Endothelial cell of umbilical vein (primary cell): ENCODE measurements around the gene TRPC4AP. TPM values are rescaled to one million over a fixed set of nuclear protein-coding genes. Genes with fewer than 3 reads are reported as not detected.

Experiments used
- BruUV-seq: library from RNA; stranded (reverse); fragments of 400-500 nt; replicated peaks from 2 replicates; lab custom pipeline; 2021; lab: Mats Ljungman, UMichigan
- CTCF ChIA-PET: fragments of 300-600, 350-600 bp; sonication (Branson Sonifier 250); formaldehyde crosslinking; loops from one replicate; lab custom pipeline; 2021; ENCODE audit warnings: antibody characterized with exemption, inconsistent platforms; lab: Charles Lee
- POLR2A ChIA-PET: fragments of 300-600, 350-600 bp; sonication (Branson Sonifier 250); formaldehyde crosslinking; loops from one replicate; lab custom pipeline; 2021; ENCODE audit warnings: antibody characterized with exemption, inconsistent platforms; lab: Charles Lee
- DNase-seq: peaks from one replicate; pipeline ENCODE4 v3.0.0-alpha.2; 2011; ENCODE audit warnings: low read depth, low spot score
- FAIRE-seq: peaks from 2 replicates; lab custom pipeline; 2011; peaks lifted over from hg19 to GRCh38; lab: Jason Lieb, UNC
- H2AFZ ChIP-seq: 2 replicates; pipeline ENCODE4 v1.6.0; 2012; ENCODE audit warnings: low read depth, low read length, control low read depth, inconsistent platforms
- H3K27ac ChIP-seq: 2 replicates; pipeline ENCODE4 v1.5.1; 2011; ENCODE audit warnings: low read depth, mild to moderate bottlenecking, control low read depth, low read length, moderate library complexity; ENCODE audit not compliant: insufficient read depth
- H3K27me3 ChIP-seq, 2 experiments: 2 replicates each; pipeline versions ENCODE4 v1.6.0 to v1.6.1; 2011; ENCODE audit warnings: low read length in 2 of 2, mixed read lengths in 1 of 2; ENCODE audit not compliant: control insufficient read depth in 2 of 2, insufficient read depth in 2 of 2
- H3K36me3 ChIP-seq, 2 experiments: 2 replicates in 1 of 2; 3 replicates in 1 of 2; pipeline ENCODE4 v1.5.1; 2011; ENCODE audit warnings: low read length in 2 of 2, mild to moderate bottlenecking in 1 of 2, moderate library complexity in 1 of 2; ENCODE audit not compliant: control insufficient read depth in 2 of 2, insufficient read depth in 2 of 2; ENCODE audit errors: extremely low read depth in 1 of 2
- H3K4me1 ChIP-seq: 3 replicates; pipeline ENCODE4 v1.5.1; 2011; ENCODE audit warnings: mild to moderate bottlenecking, low read length; ENCODE audit not compliant: control insufficient read depth, insufficient read depth; ENCODE audit errors: extremely low read depth
- H3K4me2 ChIP-seq: 2 replicates; pipeline ENCODE4 v1.6.1; 2011; ENCODE audit warnings: low read length, control low read depth, mixed read lengths; ENCODE audit not compliant: insufficient read depth
- H3K4me3 ChIP-seq, 3 experiments: fragments of 200-600 bp in 1 of 3; sonication (generic), shearing (Covaris generic) in 1 of 3; replicated peaks in 1 of 3; 2 replicates each; pipeline ENCODE4 v1.5.1; 2011 to 2016; ENCODE audit warnings: control low read depth in 3 of 3, low read length in 3 of 3, mild to moderate bottlenecking in 2 of 3, inconsistent platforms in 1 of 3, low read depth in 1 of 3, moderate library complexity in 1 of 3; ENCODE audit not compliant: insufficient read depth in 1 of 3
- H3K79me2 ChIP-seq: 2 replicates; pipeline ENCODE4 v1.6.0; 2012; ENCODE audit warnings: low read length, inconsistent platforms; ENCODE audit not compliant: control insufficient read depth, insufficient read depth
- H3K9ac ChIP-seq: replicated peaks from 2 replicates; pipeline ENCODE3; 2011; ENCODE audit warnings: low read length, control low read depth; ENCODE audit not compliant: insufficient read depth; ENCODE audit errors: extremely low read depth
- H3K9me1 ChIP-seq: replicated peaks from 3 replicates; pipeline ENCODE4 v1.6.0; 2011; ENCODE audit warnings: mild to moderate bottlenecking, low read length; ENCODE audit not compliant: control insufficient read depth, insufficient read depth; ENCODE audit errors: extremely low read depth
- H3K9me3 ChIP-seq: replicated peaks from 2 replicates; pipeline ENCODE4 v1.5.1; 2012; ENCODE audit warnings: low read length, inconsistent platforms; ENCODE audit not compliant: control insufficient read depth, insufficient read depth
- H4K20me1 ChIP-seq: replicated peaks from 2 replicates; pipeline ENCODE3; 2011; ENCODE audit warnings: mild to moderate bottlenecking, low read length; ENCODE audit not compliant: control insufficient read depth, insufficient read depth; ENCODE audit errors: extremely low read depth
- EZH2 ChIP-seq: IDR thresholded peaks from 2 replicates; pipeline ENCODE4 v1.6.1; 2012; ENCODE audit warnings: borderline replicate concordance, low read depth, mild to moderate bottlenecking, moderate library complexity, low read length, inconsistent platforms; ENCODE audit not compliant: severe bottlenecking
- FOS ChIP-seq: IDR thresholded peaks from 2 replicates; pipeline ENCODE4 v1.6.1; 2011; ENCODE audit warnings: mild to moderate bottlenecking, low read length, moderate library complexity, borderline replicate concordance; ENCODE audit not compliant: insufficient read depth
- GATA2 ChIP-seq: IDR thresholded peaks from 2 replicates; pipeline ENCODE4 v1.7.0; 2011; ENCODE audit warnings: low read depth, mild to moderate bottlenecking, moderate library complexity, mixed read lengths, low read length; ENCODE audit not compliant: insufficient read length, insufficient read depth
- JUN ChIP-seq: IDR thresholded peaks from 2 replicates; pipeline ENCODE4 v1.6.1; 2011; ENCODE audit warnings: borderline replicate concordance, low read depth; ENCODE audit not compliant: insufficient read length, insufficient read depth
- MAX ChIP-seq: IDR thresholded peaks from 2 replicates; pipeline ENCODE4 v1.6.1; 2011; ENCODE audit not compliant: insufficient read depth, insufficient read length
- MYC ChIP-seq: IDR thresholded peaks from one replicate; pipeline ENCODE4 v1.6.1; 2011; ENCODE audit warnings: mild to moderate bottlenecking, low read depth, low read length
- POLR2A ChIP-seq: IDR thresholded peaks from 2 replicates; pipeline ENCODE4 v1.6.1; 2012; ENCODE audit warnings: low read depth, mild to moderate bottlenecking, control low read depth, low read length
- POLR2AphosphoS5 ChIP-seq: IDR thresholded peaks from 2 replicates; pipeline ENCODE4 v1.6.1; 2012; ENCODE audit warnings: low read depth, mild to moderate bottlenecking, control low read depth, low read length, moderate library complexity; ENCODE audit not compliant: insufficient read depth
- dilution Hi-C: fragments of 300-500 bp; cut with MboI; formaldehyde crosslinking; loops from one replicate; pipeline ENCODE4 v1.15.0; 2019; ENCODE audit warnings: low sequenced_read_pairs; ENCODE audit not compliant: extremely low pct_ligation_motif_present
- intact Hi-C: fragments of 100-400 bp; cut with micrococcal nuclease; formaldehyde crosslinking; loops from one replicate; pipeline ENCODE4 v1.10.0; 2022
- polyA plus RNA-seq, 4 experiments: library from polyadenylated mRNA; depleted of rRNA in 3 of 4; stranded (reverse) in 3 of 4; unstranded in 1 of 4; fragments of >200 nt; gene quantifications; 2 replicates each; pipeline versions ENCODE4 v1.2.1 to v1.2.3, GENCODE V29; 2011 to 2012; ENCODE audit warnings: missing spikeins in 1 of 4
- total RNA-seq: library from RNA; stranded (reverse); gene quantifications from 2 replicates; pipeline ENCODE4 v1.2.3, GENCODE V29; 2021
- TF ChIP-seq, protein P1 (sequence below), 2 donors: IDR thresholded peaks; 1 replicate in 1 of 2; 2 replicates in 1 of 2; pipeline ENCODE4 v1.5.1; 2011; ENCODE audit warnings: low read length in 2 of 2, mild to moderate bottlenecking in 2 of 2, moderate library complexity in 2 of 2, control low read depth in 1 of 2, inconsistent platforms in 1 of 2, low read depth in 1 of 2; ENCODE audit not compliant: insufficient read depth in 1 of 2; ENCODE audit errors: extremely low read depth in 1 of 2

TRPC4AP gene
- total and polyA plus RNA-seq, 2 donors (not counting 3 experiments of a cell fraction or from before 2014, with no cell fraction given): 89.0 to 103 TPM

GRCh38 chr20:35030136-35030535 is 62.5 kb downstream of the TRPC4AP start:
- no peak for TF ChIP-seq MAX
- no peaks in the 10 kb centered on the region for H4K20me1 ChIP-seq
- no peaks in the 10 kb centered on the region for H3K79me2 ChIP-seq
- peaks cover 12 to 21% of the 10 kb centered on the region in 2 experiments for H3K36me3 ChIP-seq
- no peaks in the 10 kb centered on the region for H3K9me1 ChIP-seq
- dilution Hi-C loops: no loop called here
- H3K4me2 ChIP-seq: no peak overlapping the region
- intact Hi-C loops: no loop called here
- H3K4me1 ChIP-seq: no peaks in the 10 kb centered on the region
- no peaks in the 10 kb centered on the region for H3K27me3 ChIP-seq
- ChIA-PET POLR2A (interaction anchor here (0.6 kb wide), 1 partner anchor 9 kb away, joined by 5 read pairs; no protein-coding TSS in a partner anchor), CTCF (interaction anchor here (1.4 kb wide), 1 partner anchor 66 kb away, joined by 3 read pairs; no protein-coding TSS in a partner anchor)
- BruUV-seq: no TSS peak
- FAIRE-seq (no peak), DNase-seq (no peak)
- no peak overlapping the region for H2AFZ ChIP-seq
- H3K4me3 ChIP-seq: no peak overlapping the region
- no peak overlapping the region for H3K27ac ChIP-seq
- H3K9ac ChIP-seq: no peak overlapping the region
- no peaks in the 10 kb centered on the region for H3K9me3 ChIP-seq

DNA sequence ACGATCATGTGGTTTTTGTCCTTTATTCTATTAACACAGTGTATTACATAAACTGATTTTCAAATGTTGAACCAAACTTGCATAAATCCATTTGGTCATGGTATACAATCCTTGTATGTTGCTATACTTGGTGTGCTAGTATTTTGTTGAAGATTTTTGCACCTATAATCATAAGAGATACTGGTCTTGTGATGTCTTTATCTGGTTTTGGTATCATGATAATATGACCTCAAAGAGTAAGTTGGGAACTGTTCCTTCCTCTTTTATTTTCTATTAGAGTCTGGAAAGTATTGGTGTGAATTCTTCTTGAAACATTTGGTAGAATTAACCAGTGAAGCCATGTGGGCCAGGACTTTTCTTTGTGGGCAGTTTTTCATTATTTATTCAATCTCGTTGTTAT is 65.3 kb downstream of the TRPC4AP start:
- CTCF ChIA-PET: interaction anchor here (1.6 to 1.7 kb wide), 2 partner anchors 11 to 12 kb away, joined by 3 read pairs; no protein-coding TSS in a partner anchor
- intact Hi-C loops: no loop called here

More for the DNA sequence above, 65.3 kb downstream of the TRPC4AP start:
- POLR2A ChIA-PET: no interaction called here
- H4K20me1 ChIP-seq: no peaks in the 10 kb centered on the region
- no peaks in the 10 kb centered on the region for H3K79me2 ChIP-seq
- no peak overlapping the region for H3K9ac ChIP-seq
- H3K27me3 ChIP-seq: no peaks in the 10 kb centered on the region
- BruUV-seq: no TSS peak
- H2AFZ ChIP-seq: no peak overlapping the region
- H3K9me1 ChIP-seq: no peaks in the 10 kb centered on the region
- H3K36me3 ChIP-seq: peaks cover 3 to 13% of the 10 kb centered on the region in 2 experiments
- FAIRE-seq: no peak
- TF ChIP-seq GATA2 (no peak), FOS (no peak), JUN (no peak), MYC (no peak), EZH2 (no peak), POLR2A (no peak), MAX (no peak), POLR2AphosphoS5 (no peak)
- TF ChIP-seq, protein P1, sequence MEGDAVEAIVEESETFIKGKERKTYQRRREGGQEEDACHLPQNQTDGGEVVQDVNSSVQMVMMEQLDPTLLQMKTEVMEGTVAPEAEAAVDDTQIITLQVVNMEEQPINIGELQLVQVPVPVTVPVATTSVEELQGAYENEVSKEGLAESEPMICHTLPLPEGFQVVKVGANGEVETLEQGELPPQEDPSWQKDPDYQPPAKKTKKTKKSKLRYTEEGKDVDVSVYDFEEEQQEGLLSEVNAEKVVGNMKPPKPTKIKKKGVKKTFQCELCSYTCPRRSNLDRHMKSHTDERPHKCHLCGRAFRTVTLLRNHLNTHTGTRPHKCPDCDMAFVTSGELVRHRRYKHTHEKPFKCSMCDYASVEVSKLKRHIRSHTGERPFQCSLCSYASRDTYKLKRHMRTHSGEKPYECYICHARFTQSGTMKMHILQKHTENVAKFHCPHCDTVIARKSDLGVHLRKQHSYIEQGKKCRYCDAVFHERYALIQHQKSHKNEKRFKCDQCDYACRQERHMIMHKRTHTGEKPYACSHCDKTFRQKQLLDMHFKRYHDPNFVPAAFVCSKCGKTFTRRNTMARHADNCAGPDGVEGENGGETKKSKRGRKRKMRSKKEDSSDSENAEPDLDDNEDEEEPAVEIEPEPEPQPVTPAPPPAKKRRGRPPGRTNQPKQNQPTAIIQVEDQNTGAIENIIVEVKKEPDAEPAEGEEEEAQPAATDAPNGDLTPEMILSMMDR (IDR thresholded peaks at IDR 0.05; ENCODE audit: extremely low read depth in 1 of 2, insufficient read depth in 1 of 2, low read depth in 1 of 2, low read length in 2 of 2): no peak
- no peak overlapping the region for H3K27ac ChIP-seq
- no peaks in the 10 kb centered on the region for H3K4me1 ChIP-seq
- no peak for DNase-seq
- dilution Hi-C loops: no loop called here
- H3K4me2 ChIP-seq: no peak overlapping the region
- no peak overlapping the region for H3K4me3 ChIP-seq
- H3K9me3 ChIP-seq: no peaks in the 10 kb centered on the region
